Mesendoderm (in vitro differentiated cells): ENCODE results near the gene OR4Q3.
"Not testable (repeated sequence)": the region's sequence is repeated elsewhere in the genome, so short reads cannot be mapped to it uniquely, and the experiment has no call there.

Source experiments
- DNase-seq: peaks from one replicate; pipeline ENCODE4 v3.0.0; 2013
- H2AK5ac ChIP-seq: 2 replicates; pipeline ENCODE4 v1.6.1; 2013; ENCODE audit warnings: low read length, inconsistent platforms
- H2BK120ac ChIP-seq: 2 replicates; pipeline ENCODE4 v1.6.1; 2013; ENCODE audit warnings: low read depth, mild to moderate bottlenecking, low read length, moderate library complexity, mixed read lengths
- H2BK15ac ChIP-seq: replicated peaks from 2 replicates; pipeline ENCODE4 v1.6.1; 2013; ENCODE audit warnings: low read depth, mild to moderate bottlenecking, moderate library complexity
- H2BK5ac ChIP-seq: 2 replicates; pipeline ENCODE4 v1.6.1; 2013; ENCODE audit warnings: low read length, inconsistent platforms
- H3K18ac ChIP-seq: 2 replicates; pipeline ENCODE4 v1.6.1; 2013; ENCODE audit warnings: mild to moderate bottlenecking, low read length, mixed read lengths
- H3K23ac ChIP-seq: one replicate; pipeline ENCODE4 v1.6.1; 2013; ENCODE audit warnings: low read length
- H3K27ac ChIP-seq: 2 replicates; pipeline ENCODE4 v1.5.1; 2013; ENCODE audit warnings: low read depth, mild to moderate bottlenecking, inconsistent platforms, low read length, moderate library complexity
- H3K27me3 ChIP-seq: 2 replicates; pipeline ENCODE4 v1.6.1; 2013; ENCODE audit warnings: low read length, control low read depth, mild to moderate bottlenecking, inconsistent platforms; ENCODE audit not compliant: insufficient read depth, poor library complexity
- H3K36me3 ChIP-seq: 2 replicates; pipeline ENCODE4 v1.6.1; 2013; ENCODE audit warnings: low read length, inconsistent platforms; ENCODE audit not compliant: control insufficient read depth, insufficient read depth
- H3K4ac ChIP-seq: one replicate; pipeline ENCODE4 v1.6.1; 2013; ENCODE audit warnings: low read depth, mild to moderate bottlenecking, low read length, moderate library complexity
- H3K4me1 ChIP-seq: 2 replicates; pipeline ENCODE4 v1.6.1; 2013; ENCODE audit warnings: low read depth, low read length, inconsistent platforms; ENCODE audit not compliant: control insufficient read depth
- H3K4me2 ChIP-seq: 2 replicates; pipeline ENCODE4 v1.6.1; 2013; ENCODE audit warnings: low read length
- H3K4me3 ChIP-seq: 2 replicates; pipeline ENCODE4 v1.5.1; 2013; ENCODE audit warnings: mild to moderate bottlenecking, low read length
- H3K56ac ChIP-seq: one replicate; pipeline ENCODE4 v1.6.1; 2013; ENCODE audit warnings: low read length
- H3K79me1 ChIP-seq: 2 replicates; pipeline ENCODE4 v1.6.1; 2013; ENCODE audit warnings: low read length, inconsistent platforms
- H3K79me2 ChIP-seq: 2 replicates; pipeline ENCODE4 v1.6.1; 2013; ENCODE audit warnings: mild to moderate bottlenecking, low read length; ENCODE audit not compliant: control insufficient read depth, insufficient read depth
- H3K9ac ChIP-seq: 2 replicates; pipeline ENCODE4 v1.6.1; 2013; ENCODE audit warnings: low read length, inconsistent platforms
- H4K5ac ChIP-seq: one replicate; pipeline ENCODE4 v1.6.1; 2013; ENCODE audit warnings: low read length
- H4K8ac ChIP-seq: one replicate; pipeline ENCODE4 v1.6.1; 2013; ENCODE audit warnings: low read depth, mild to moderate bottlenecking, control low read depth, low read length, moderate library complexity
- WGBS: extraction: QIAGEN DNeasy Blood & Tissue Kit; methylation state at CpG from one replicate; pipeline ENCODE4 v1.1.7; 2013; ENCODE audit warnings: low lambda C conversion rate, missing lambda C conversion rate; ENCODE audit not compliant: insufficient coverage; ENCODE audit errors: extremely low coverage; 5-methylcytosine and 5-hydroxymethylcytosine counted together

OR4Q3 gene

GRCh38 chr14:19771491-19771890 lies 28.1 kb downstream of the OR4Q3 start:
- not testable (repeated sequence) for H4K8ac ChIP-seq, H3K27ac ChIP-seq, H3K23ac ChIP-seq, H3K36me3 ChIP-seq, H4K5ac ChIP-seq, H2AK5ac ChIP-seq, H2BK120ac ChIP-seq, H3K9ac ChIP-seq, H3K56ac ChIP-seq, H2BK5ac ChIP-seq, H3K4me3 ChIP-seq, H3K79me2 ChIP-seq, H3K4me1 ChIP-seq, DNase-seq, H3K4me2 ChIP-seq, H2BK15ac ChIP-seq, H3K4ac ChIP-seq, H3K79me1 ChIP-seq, H3K27me3 ChIP-seq, H3K18ac ChIP-seq
- no CpG with 5 or more reads among the region's 3 CpGs for WGBS

- no peak overlapping the region for H2BK120ac ChIP-seq
- no peak overlapping the region for H3K56ac ChIP-seq
- no peak overlapping the region for H2BK15ac ChIP-seq
- H3K36me3 ChIP-seq: no peaks in the 10 kb centered on the region
- no CpG with 5 or more reads among the region's 1 CpG for WGBS
- H3K4ac ChIP-seq: no peak overlapping the region
- H2BK5ac ChIP-seq: no peak overlapping the region
- no peaks in the 10 kb centered on the region for H3K79me2 ChIP-seq
- no peak for DNase-seq
- no peak overlapping the region for H4K5ac ChIP-seq
- H4K8ac ChIP-seq: no peak overlapping the region
- no peaks in the 10 kb centered on the region for H3K4me1 ChIP-seq
- H2AK5ac ChIP-seq: no peak overlapping the region
- no peaks in the 10 kb centered on the region for H3K79me1 ChIP-seq
- no peak overlapping the region for H3K23ac ChIP-seq
- no peaks in the 10 kb centered on the region for H3K27me3 ChIP-seq
- no peak overlapping the region for H3K4me2 ChIP-seq
- no peak overlapping the region for H3K27ac ChIP-seq
- H3K4me3 ChIP-seq: no peak overlapping the region
- no peak overlapping the region for H3K18ac ChIP-seq
- H3K9ac ChIP-seq: no peak overlapping the region
Measured at GRCh38 chr14:19771895-19772430, 28.6 kb downstream of the OR4Q3 start.

DNA sequence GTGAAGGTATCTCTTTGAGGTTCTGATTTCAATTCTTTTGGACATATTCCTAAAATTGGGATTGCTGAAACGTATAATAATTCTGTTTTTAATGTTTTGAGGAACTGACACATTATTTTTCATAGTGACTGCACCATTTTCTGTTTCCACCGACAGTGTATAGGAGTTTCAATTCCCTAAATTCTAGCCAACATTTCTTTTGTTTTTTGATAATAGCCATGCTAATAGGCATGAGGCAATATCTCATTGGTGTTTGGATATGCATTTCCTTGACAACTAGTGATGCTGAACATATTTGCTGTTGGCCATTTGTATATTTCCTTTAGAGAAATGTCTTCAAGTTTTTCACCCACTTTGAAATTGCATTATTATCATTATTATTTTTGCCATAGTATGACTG lies 29.1 kb downstream of the OR4Q3 start:
- H2AK5ac ChIP-seq, H2BK5ac ChIP-seq, H4K5ac ChIP-seq, H3K27ac ChIP-seq, DNase-seq, H3K79me2 ChIP-seq, H3K4me2 ChIP-seq, H4K8ac ChIP-seq, H3K4me1 ChIP-seq, H3K9ac ChIP-seq, H3K56ac ChIP-seq, H3K4ac ChIP-seq, H3K27me3 ChIP-seq, H3K79me1 ChIP-seq, H3K4me3 ChIP-seq, H3K23ac ChIP-seq, H2BK15ac ChIP-seq, H3K36me3 ChIP-seq, H3K18ac ChIP-seq, H2BK120ac ChIP-seq: not testable (repeated sequence)
- WGBS: no CpG with 5 or more reads among the region's 2 CpGs

GRCh38 chr14:19773204-19773603 lies 29.8 kb downstream of the OR4Q3 start, which contains the start of gene OR4M1:
Gene OR4M1, plus strand, starts transcription at chr14:19773504. Its CDS starts 6,819 bp downstream, at chr14:19780323.
- not testable (repeated sequence) for H3K4me2 ChIP-seq, H3K4me3 ChIP-seq, H2AK5ac ChIP-seq, H4K8ac ChIP-seq, H3K36me3 ChIP-seq, DNase-seq, H3K27me3 ChIP-seq, H3K79me1 ChIP-seq, H2BK5ac ChIP-seq, H3K18ac ChIP-seq, H4K5ac ChIP-seq, H3K56ac ChIP-seq, H3K79me2 ChIP-seq, H2BK15ac ChIP-seq, H3K4ac ChIP-seq, H3K23ac ChIP-seq, H2BK120ac ChIP-seq, H3K9ac ChIP-seq, H3K4me1 ChIP-seq, H3K27ac ChIP-seq
- no CpG with 5 or more reads among the region's 1 CpG for WGBS

DNA sequence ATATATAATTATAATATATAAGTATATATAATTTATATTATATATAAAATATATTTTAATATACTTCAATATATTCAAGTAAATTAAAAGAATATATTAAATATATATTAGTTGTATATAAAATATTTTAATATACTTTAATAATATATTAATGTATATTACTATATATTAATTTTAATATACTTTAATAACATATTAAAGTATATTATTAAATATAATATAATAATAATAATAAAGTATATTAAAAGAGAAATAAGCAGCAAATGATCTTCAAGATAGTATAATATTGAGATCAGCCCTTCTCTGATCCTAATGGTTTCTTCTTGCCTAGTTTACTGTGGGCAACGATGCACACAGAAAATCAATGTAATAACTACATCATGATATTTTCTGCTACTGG lies 32.2 kb downstream of the OR4Q3 start:
- no peak overlapping the region for H3K9ac ChIP-seq
- H3K4ac ChIP-seq: no peak overlapping the region
- WGBS: no CpG with 5 or more reads among the region's 1 CpG

GRCh38 chr14:19785848-19786247 lies 42.5 kb downstream of the OR4Q3 start:
- H3K23ac ChIP-seq, H3K79me1 ChIP-seq, H2BK120ac ChIP-seq, H3K4ac ChIP-seq, H3K4me1 ChIP-seq, DNase-seq, H3K4me2 ChIP-seq, H3K18ac ChIP-seq, H2AK5ac ChIP-seq, H3K27me3 ChIP-seq, H3K36me3 ChIP-seq, H3K79me2 ChIP-seq, H3K9ac ChIP-seq, H4K8ac ChIP-seq, H3K56ac ChIP-seq, H2BK5ac ChIP-seq, H2BK15ac ChIP-seq, H3K4me3 ChIP-seq, H3K27ac ChIP-seq, H4K5ac ChIP-seq: not testable (repeated sequence)
- no CpG with 5 or more reads among the region's 16 CpGs for WGBS

More for the DNA sequence above, 32.2 kb downstream of the OR4Q3 start:
- Histone ChIP-seq H3K4me1 (no peaks in the 10 kb centered on the region), H3K27me3 (no peaks in the 10 kb centered on the region), H4K8ac (no peak overlapping the region), H3K18ac (no peak overlapping the region), H3K79me2 (no peaks in the 10 kb centered on the region), H3K4me2 (no peak overlapping the region), H3K36me3 (no peaks in the 10 kb centered on the region), H3K79me1 (no peaks in the 10 kb centered on the region), H3K56ac (no peak overlapping the region), H3K4me3 (no peak overlapping the region), H4K5ac (no peak overlapping the region), H2BK15ac (no peak overlapping the region), H2BK120ac (no peak overlapping the region), H2AK5ac (no peak overlapping the region), H3K27ac (no peak overlapping the region), H3K23ac (no peak overlapping the region), H2BK5ac (no peak overlapping the region)
- no peak for DNase-seq
